IPS DF 4.7 (cell line): ENCODE measurements around the gene C8A.

Experiments used
- DNase-seq: peaks from one replicate; pipeline ENCODE4 v3.0.0-alpha.2; 2013; ENCODE audit warnings: low spot score; ENCODE audit errors: extremely low read depth

C8A gene

GRCh38 chr1:56965916-56966697, 111.5 kb downstream of the C8A start, which contains the start of gene C8B:
TSS of gene C8B (minus strand) at chr1:56966015. CDS start at chr1:56965948, 67 bp downstream.
- DNase-seq, result no peak

- DNase-seq, result no peak
These were observed 112.1 kb downstream of the C8A start for GRCh38 chr1:56966698-56966999.

GRCh38 chr1:56967355-56967754, 112.8 kb downstream of the C8A start:
- no peak for DNase-seq
